ENCODE results near the gene COBL.

COBL gene

GRCh38 chr7:51123322-51124019 is 193.1 kb downstream of the COBL start:
- DNase-seq (ENCODE audit: low read depth, low spot score) = peak; percentile 6

GRCh38 chr7:51121931-51122425 is 194.6 kb downstream of the COBL start:
- no peak for DNase-seq (ENCODE audit: low read depth, low spot score)

GRCh38 chr7:51121036-51121790 is 195.4 kb downstream of the COBL start:
- no peak for DNase-seq (ENCODE audit: low read depth, low spot score)

GRCh38 chr7:51118628-51119027 is 198.0 kb downstream of the COBL start:
- no peak for DNase-seq (ENCODE audit: low read depth, low spot score)

GRCh38 chr7:51114501-51114900 is 202.1 kb downstream of the COBL start:
- no peak for DNase-seq (ENCODE audit: low read depth, low spot score)

GRCh38 chr7:51113962-51114361 is 202.6 kb downstream of the COBL start:
- DNase-seq (ENCODE audit: low read depth, low spot score) = no peak

- DNase-seq (ENCODE audit: low read depth, low spot score) = no peak
Observed at GRCh38 chr7:51113560-51113959, 203.0 kb downstream of the COBL start.

- DNase-seq (ENCODE audit: low read depth, low spot score) = no peak
Observed at GRCh38 chr7:51111241-51111940, 205.2 kb downstream of the COBL start.

- DNase-seq (ENCODE audit: low read depth, low spot score) = no peak
Observed at GRCh38 chr7:51108134-51108533, 208.5 kb downstream of the COBL start.

- DNase-seq (ENCODE audit: low read depth, low spot score) = no peak
Observed at GRCh38 chr7:51104278-51104677, 212.3 kb downstream of the COBL start.

GRCh38 chr7:51103718-51104117 is 212.9 kb downstream of the COBL start:
- DNase-seq (ENCODE audit: low read depth, low spot score) = no peak

- DNase-seq (ENCODE audit: low read depth, low spot score) = no peak
Observed at GRCh38 chr7:51102828-51103227, 213.8 kb downstream of the COBL start.

- no peak for DNase-seq (ENCODE audit: low read depth, low spot score)
Observed at GRCh38 chr7:51101111-51101757, 215.4 kb downstream of the COBL start.

- DNase-seq (ENCODE audit: low read depth, low spot score) = no peak
Observed at GRCh38 chr7:51090411-51090810, 226.2 kb downstream of the COBL start.

- DNase-seq (ENCODE audit: low read depth, low spot score) = no peak
Observed at GRCh38 chr7:51085034-51085692, 231.4 kb downstream of the COBL start.

- no peak for DNase-seq (ENCODE audit: low read depth, low spot score)
Observed at GRCh38 chr7:51084121-51084520, 232.5 kb downstream of the COBL start.

GRCh38 chr7:51082940-51083533 is 233.6 kb downstream of the COBL start:
- DNase-seq (ENCODE audit: low read depth, low spot score) = no peak

- no peak for DNase-seq (ENCODE audit: low read depth, low spot score)
Observed at GRCh38 chr7:51082096-51082840, 234.3 kb downstream of the COBL start.

- no peak for DNase-seq (ENCODE audit: low read depth, low spot score)
Observed at GRCh38 chr7:51081270-51081890, 235.2 kb downstream of the COBL start.
